HG03378 (cell line): ENCODE measurements around the gene DLX3.

Experiments used
- ATAC-seq: cut with Tn5 transposase; IDR thresholded peaks from one replicate; pipeline ENCODE4 v1.9.1; 2021; ENCODE audit warnings: mild to moderate bottlenecking, moderate library complexity; ENCODE audit not compliant: unreplicated experiment

The DLX3 gene

DNA sequence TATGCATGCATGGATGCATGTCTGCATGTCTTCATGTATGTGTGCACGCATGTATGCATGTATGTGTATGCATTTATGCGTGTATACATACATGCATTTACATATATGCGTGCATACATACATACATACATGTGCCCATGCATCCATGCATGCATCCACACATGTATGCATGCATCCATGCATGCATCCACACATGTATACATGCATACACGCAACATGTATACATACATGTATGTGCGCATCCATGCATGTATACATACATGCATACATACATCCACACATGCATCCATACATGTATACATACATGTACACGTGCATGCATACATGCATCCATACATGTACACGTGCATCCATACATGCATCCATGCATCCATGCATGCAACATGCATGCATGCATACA is 29.8 kb upstream of the DLX3 start:
- ATAC-seq: no peak

GRCh38 chr17:50023520-50023919 is 28.5 kb upstream of the DLX3 start:
- ATAC-seq: no peak

- ATAC-seq: no peak
Measured at GRCh38 chr17:50022463-50023130, 27.6 kb upstream of the DLX3 start.

- no peak for ATAC-seq
Measured at GRCh38 chr17:50021681-50022370, 26.8 kb upstream of the DLX3 start.

DNA sequence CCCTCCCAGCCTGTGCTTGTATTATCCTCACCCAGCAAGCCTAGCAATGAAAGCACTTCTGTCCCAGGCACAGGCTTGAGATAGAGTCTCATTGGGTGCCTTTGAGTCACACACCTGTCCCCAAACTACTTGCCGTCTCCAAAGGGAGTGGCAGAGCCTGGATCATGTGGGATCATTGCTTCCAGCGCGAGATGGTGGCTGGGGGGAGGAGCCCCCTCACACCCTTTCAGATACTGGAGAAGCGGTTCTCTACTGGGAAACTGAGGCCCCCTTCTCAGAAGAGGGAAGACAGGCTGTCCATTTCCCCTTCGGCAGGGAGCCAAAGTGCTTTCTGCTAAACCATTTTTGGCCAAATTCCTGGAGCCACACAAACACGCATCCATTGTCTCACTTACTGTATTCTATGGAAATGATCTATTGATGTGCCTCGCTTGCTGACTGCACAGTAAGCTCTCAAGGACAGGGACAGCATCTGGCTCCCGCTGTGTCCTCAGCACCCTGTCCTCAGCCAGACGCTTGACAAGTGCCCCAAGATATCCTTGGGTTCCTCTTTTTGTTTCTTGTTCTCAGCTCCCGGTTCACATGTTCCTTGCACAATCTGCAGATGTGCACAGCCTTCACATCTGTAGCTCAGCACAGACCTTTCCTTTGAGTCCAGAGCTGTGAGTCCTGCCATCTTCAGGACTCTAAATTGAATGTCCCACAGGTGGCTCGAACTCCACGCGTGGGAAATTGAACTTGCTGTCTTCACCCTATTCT is 26.0 kb upstream of the DLX3 start:
- ATAC-seq: no peak

DNA sequence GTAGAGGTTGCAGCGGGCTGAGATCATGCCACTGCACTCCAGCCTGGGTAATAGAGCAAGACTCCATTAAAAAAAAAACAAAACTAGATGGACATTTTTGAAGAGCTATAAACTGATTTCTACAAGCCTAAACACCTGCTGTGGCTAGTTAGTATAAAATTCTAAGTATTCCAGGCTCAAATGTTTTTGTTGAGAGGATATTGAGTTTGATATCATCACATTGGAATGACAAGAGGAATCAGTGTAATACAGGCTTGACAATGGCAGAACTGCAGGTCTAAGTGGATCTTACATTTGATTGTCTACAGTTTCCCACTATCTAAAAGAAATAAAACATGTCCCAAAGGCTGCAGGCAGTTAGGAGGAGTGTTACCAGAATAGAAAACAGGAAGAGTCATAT is 23.9 kb upstream of the DLX3 start:
- ATAC-seq: no peak

GRCh38 chr17:50015146-50015545 is 20.1 kb upstream of the DLX3 start:
- no peak for ATAC-seq

DNA sequence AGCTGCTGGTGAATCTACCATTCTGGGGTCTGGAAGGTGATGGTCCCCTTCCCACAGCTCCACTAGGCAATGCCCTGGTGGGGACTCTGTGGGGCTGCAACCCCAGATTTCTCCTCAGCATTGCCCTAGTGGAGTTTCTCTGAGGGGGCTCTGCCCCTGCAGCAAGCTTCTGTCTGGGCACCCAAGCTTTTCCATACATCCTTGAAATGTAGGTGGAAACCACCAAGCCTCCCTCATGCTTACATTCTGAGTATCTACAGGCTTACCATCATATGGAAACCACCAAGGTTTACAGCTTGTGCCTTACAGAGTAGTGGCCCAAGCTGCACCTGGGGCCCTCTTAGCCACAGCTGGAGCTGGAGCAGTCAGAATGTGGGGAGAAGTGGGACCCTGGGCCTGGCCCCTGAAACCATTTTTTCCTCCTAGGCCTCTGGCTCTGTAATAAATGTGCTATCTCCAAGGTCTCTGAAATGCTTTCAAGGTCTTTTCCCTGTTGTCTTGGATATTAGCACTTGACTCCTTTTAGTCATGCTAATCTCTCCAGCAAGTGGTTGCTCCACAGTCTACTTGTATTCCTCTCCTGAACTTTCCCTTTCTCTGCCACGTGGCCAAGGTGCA is 19.6 kb upstream of the DLX3 start:
- no peak for ATAC-seq

- no peak for ATAC-seq
Measured at GRCh38 chr17:50013079-50013478, 18.1 kb upstream of the DLX3 start.

GRCh38 chr17:50009282-50009681 is 14.3 kb upstream of the DLX3 start:
- no peak for ATAC-seq

DNA sequence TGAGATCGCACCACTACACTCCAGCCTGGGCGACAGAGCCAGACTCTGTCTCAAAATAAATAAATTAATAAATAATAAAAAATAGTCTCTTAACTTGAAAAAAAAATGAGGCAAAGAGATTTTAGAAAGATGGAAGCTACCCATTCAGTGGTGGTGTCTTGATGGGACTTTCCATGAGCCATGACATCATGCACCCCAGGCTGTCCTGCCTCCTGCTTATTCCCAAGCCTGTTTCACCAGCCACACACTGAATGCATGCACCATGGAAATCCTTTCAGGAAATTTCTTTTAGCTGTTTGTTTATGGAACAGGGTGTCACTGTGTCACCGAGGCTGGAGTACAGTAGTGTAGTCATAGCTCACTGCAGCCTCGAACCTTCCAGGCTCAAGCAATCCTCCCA is 8.9 kb upstream of the DLX3 start:
- no peak for ATAC-seq

DNA sequence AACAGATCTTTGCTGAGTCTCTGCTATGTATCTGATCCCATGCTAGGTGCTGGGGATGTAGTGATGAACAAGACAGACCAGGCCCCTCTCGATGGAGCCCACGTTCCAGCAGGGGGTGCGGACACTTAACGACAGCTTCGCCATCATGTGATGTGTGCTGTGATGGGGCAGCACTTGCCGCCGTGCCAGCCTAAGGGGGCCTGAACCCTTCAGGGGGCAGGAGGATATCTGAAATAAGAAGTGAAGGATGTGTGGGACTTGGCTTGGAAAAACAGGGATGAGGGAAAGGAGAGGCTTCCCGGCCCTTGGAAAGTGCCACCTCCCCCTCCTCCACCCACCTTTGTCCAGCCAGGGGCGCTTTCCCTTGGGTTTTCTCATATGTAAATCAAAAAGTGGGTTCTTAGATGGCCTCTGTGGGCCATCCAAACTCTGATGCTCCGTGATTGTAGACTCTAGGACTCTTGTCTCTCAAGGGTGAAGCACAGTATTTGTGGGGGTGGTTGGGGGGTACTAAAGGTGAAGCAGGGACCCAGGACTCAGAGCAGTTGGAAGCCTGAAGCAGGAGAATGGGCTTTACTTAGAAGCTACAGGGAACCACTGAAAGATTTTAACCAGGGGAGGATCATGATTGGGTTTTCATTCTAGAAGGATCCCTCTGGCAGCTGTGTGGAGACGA is 4.0 kb upstream of the DLX3 start:
- no peak for ATAC-seq

- peak; percentile 75 for ATAC-seq
Measured at GRCh38 chr17:49997773-49998703, 3.0 kb upstream of the DLX3 start.

DNA sequence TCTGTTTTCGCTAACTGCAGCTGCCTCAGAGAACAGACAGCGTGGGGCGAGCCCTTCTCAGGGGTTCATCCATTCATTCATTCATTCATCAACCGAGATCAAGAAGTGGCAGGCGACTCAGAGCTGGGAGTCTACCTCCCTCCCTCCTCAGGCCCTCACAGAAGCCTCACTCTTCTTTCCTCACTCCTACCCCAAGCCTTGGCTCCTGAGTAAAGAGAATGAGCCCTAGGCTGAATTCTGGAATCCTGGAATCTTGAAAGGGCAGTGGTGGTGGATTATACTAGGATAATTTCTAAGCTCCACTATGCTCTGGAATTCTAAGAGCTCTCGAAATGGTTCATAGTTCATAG is 2.3 kb upstream of the DLX3 start:
- no peak for ATAC-seq

DNA sequence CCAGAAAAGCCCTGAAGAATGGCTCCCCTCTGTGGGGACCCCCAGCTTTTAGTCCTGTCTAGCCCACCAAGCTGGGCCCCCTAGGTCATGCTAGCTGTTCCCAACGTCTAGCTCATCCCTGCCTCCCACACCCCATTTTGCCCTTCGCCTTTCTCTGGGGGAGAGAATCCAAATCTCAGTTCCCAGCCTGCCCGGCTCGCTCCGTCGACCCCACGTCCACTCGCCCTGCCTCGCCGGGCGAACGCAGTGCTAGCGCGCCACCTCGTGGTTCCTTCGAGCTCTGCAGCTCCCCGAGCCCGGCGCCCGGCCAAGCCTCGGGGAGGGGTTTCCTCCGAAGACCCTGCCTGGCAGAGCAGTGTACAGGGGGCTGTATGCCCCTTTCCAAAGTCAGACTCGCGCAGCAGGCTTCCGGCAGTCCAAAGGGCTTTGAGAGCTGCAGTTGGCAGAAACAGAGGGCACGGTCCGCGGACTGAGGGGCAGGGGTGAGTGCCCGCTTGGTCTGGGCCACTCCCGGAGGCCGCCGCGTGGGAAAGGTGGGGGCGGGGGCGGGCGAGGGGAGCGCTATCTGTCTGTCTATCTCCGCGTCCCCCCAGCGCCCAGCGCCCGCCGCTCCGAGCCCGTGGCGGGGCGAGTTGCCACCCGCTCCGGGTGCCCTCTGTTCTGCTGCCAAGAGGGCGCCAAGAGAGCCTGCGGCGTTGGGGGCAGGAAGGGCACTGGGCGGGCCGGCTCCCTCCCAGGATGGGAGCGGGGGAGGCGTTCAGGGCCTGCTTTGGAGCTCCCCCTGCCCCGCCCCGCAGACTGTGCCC is 1.7 kb upstream of the DLX3 start:
- ATAC-seq: no peak

- no peak for ATAC-seq
Measured at GRCh38 chr17:49996121-49996494, 1.1 kb upstream of the DLX3 start.

DNA sequence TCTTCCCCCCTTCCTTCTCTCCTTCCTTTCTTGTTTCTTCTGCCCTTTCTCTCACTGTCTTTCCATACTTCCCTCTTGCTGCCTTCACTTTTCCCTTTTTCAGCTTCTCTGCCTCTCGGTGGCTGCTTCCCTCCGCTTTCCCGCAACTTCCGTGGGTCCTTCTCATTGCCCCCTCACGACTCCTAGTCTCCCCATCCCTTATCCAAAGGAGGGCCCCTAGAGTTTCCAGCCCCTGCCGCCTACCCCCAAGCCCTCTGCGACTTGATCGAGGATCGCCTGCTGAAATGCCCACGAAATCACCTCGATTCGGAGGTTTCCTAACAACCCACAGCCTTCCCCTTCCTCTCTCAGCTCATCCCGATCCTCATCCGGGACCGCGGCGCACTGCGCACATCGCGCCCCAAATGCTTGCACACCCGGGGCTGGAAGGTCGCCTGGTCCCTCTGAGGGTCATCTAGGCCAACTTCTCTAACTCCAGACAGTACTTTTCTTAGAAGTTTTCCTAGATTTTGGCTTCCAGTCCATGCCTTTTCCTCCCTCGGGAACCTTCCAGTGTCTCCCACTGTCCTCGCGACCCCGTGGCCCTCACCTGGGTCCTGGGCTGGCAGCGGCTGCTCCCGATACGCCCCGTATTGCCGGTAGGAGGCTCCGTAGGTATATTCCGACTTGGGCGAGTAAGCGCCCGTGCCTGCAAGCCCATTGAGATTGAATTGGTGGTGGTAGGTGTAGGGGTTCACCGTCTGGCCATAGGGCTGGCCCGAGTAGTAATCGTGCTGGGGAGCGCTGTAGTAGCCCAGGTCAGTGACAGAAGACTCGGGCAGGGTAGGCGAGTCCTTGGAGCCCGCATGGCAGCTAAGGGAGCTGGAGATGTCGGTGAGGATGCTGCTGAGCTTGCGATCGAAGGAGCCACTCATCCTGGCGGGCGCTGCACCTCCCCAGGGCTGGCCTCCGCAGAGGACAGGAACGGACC is 654 bp downstream of the DLX3 start:
- no peak for ATAC-seq

DNA sequence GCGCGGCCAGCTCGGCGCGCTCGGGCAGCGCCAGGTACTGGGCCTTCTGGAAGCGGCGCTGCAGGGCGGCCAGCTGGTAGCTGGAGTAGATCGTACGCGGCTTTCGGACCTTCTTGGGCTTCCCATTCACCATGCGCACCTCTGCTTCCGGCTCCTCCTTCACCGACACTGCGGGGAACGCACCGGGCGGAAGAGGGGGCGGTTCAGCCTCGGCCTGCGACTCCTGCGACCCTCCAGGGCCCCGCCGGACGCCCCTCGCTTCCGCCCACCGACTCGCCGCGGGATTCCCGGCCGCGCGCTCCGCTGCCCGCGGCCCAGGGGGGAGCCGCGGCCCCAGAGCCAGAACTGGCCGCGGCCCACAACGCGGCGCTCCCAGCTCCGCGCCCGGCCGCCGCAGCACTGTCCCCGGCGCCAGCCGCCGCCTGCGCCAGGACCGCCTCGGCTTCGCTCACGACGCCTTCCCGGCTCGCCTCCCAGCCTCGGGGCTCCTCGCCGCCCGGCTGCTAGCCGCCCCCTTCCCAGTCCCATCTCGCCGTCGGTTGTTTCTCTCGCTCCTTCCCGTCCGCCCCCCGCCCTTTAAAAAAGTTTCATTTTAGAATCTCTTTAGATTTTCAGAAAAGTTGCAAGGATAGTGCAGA is 1.5 kb downstream of the DLX3 start:
- no peak for ATAC-seq
